Smooth muscle cell (in vitro differentiated cells): Measurements from ENCODE around the gene CD209. TPM values are rescaled to one million over a fixed set of nuclear protein-coding genes. Genes with fewer than 3 reads are reported as not detected.

Source experiments
- DNase-seq: peaks from one replicate; lab custom pipeline; 2025; ENCODE audit not compliant: unreplicated experiment; lab: John Stamatoyannopoulos, UW
- H2AFZ ChIP-seq: fragments of 200-600 bp; sonication (generic); 2 replicates; pipeline ENCODE4 v1.6.0; 2016; ENCODE audit warnings: antibody characterized with exemption, low read depth, mild to moderate bottlenecking
- H3F3A ChIP-seq: fragments of 200-600 bp; sonication (generic); 2 replicates; pipeline ENCODE4 v1.6.0; 2017; ENCODE audit warnings: antibody characterized with exemption, low read depth
- H3K27ac ChIP-seq: fragments of 200-600 bp; sonication (generic); 2 replicates; pipeline ENCODE4 v1.5.1; 2016; ENCODE audit warnings: low read depth, mild to moderate bottlenecking
- H3K27me3 ChIP-seq: fragments of 200-600 bp; sonication (generic); 2 replicates; pipeline ENCODE4 v1.6.1; 2016; ENCODE audit warnings: low read depth, mild to moderate bottlenecking
- H3K36me3 ChIP-seq: fragments of 200-600 bp; sonication (generic); 2 replicates; pipeline ENCODE4 v1.5.1; 2016; ENCODE audit warnings: low read depth
- H3K4me1 ChIP-seq: fragments of 200-600 bp; sonication (generic); 2 replicates; pipeline ENCODE4 v1.5.1; 2016; ENCODE audit warnings: low read depth
- H3K4me2 ChIP-seq: fragments of 200-600 bp; sonication (generic); 2 replicates; pipeline ENCODE4 v1.6.0; 2016; ENCODE audit warnings: mild to moderate bottlenecking
- H3K4me3 ChIP-seq: fragments of 200-600 bp; sonication (generic); 2 replicates; pipeline ENCODE4 v1.5.1; 2016; ENCODE audit warnings: mild to moderate bottlenecking
- H3K79me2 ChIP-seq: fragments of 200-600 bp; sonication (generic); 2 replicates; pipeline ENCODE4 v1.6.0; 2016; ENCODE audit warnings: low read depth, mild to moderate bottlenecking
- H3K9ac ChIP-seq: fragments of 200-600 bp; sonication (generic); 2 replicates; pipeline ENCODE4 v1.6.0; 2016; ENCODE audit warnings: low read depth
- H3K9me3 ChIP-seq: fragments of 200-600 bp; sonication (generic); replicated peaks from 2 replicates; pipeline ENCODE4 v1.5.1; 2016; ENCODE audit warnings: low read depth
- H4K20me1 ChIP-seq: fragments of 200-600 bp; sonication (generic); 2 replicates; pipeline ENCODE4 v1.6.0; 2016; ENCODE audit warnings: low read depth
- CTCF ChIP-seq: fragments of 200-600 bp; sonication (generic); IDR thresholded peaks from 2 replicates; pipeline ENCODE4 v1.5.1; 2017; ENCODE audit warnings: borderline replicate concordance, mild to moderate bottlenecking, antibody characterized with exemption; ENCODE audit not compliant: insufficient read depth, poor library complexity, severe bottlenecking
- WGBS: methylation state at CpG from one replicate; pipeline ENCODE4 v1.1.7; 2016; ENCODE audit warnings: low lambda C conversion rate; 5-methylcytosine and 5-hydroxymethylcytosine counted together
- polyA plus RNA-seq: library from polyadenylated mRNA; unstranded; fragments of >200 nt; fragmentation: Nextera tagmentation; extraction: Ambion mirVana; gene quantifications from 2 replicates; pipeline ENCODE4 v1.2.1, GENCODE V29; 2016
- total RNA-seq: library from RNA; depleted of rRNA; stranded (reverse); fragments of >200 nt; gene quantifications from 2 replicates; pipeline ENCODE4 v1.2.3, GENCODE V29; 2014

Gene CD209
- total and polyA plus RNA-seq, 2 experiments from 2014 or later, result not detected

- Histone ChIP-seq H3F3A (no peaks in the 10 kb centered on the region), H3K4me1 (no peaks in the 10 kb centered on the region), H4K20me1 (no peaks in the 10 kb centered on the region), H3K79me2 (no peaks in the 10 kb centered on the region), H3K9me3 (no peaks in the 10 kb centered on the region), H3K27ac (no peak overlapping the region), H3K4me3 (no peak overlapping the region), H2AFZ (no peak overlapping the region), H3K27me3 (no peaks in the 10 kb centered on the region), H3K4me2 (no peak overlapping the region), H3K36me3 (no peaks in the 10 kb centered on the region), H3K9ac (no peak overlapping the region)
- no peak for DNase-seq
- TF ChIP-seq CTCF, result no peak
- WGBS, result 93% methylated on average over 14 of the region's 14 CpGs
These were observed 41.0 kb downstream of the CD209 start for GRCh38 chr19:7706188-7706954.

- H4K20me1 ChIP-seq, result no peaks in the 10 kb centered on the region
- H3K4me1 ChIP-seq, result no peaks in the 10 kb centered on the region
- no peaks in the 10 kb centered on the region for H3K79me2 ChIP-seq
- H2AFZ ChIP-seq, result no peak overlapping the region
- 92% methylated on average over 22 of the region's 24 CpGs for WGBS
- no peak for DNase-seq
- TF ChIP-seq CTCF, result no peak
- no peaks in the 10 kb centered on the region for H3K36me3 ChIP-seq
- no peak overlapping the region for H3K4me3 ChIP-seq
- H3K27me3 ChIP-seq, result no peaks in the 10 kb centered on the region
- H3K9ac ChIP-seq, result no peak overlapping the region
- no peaks in the 10 kb centered on the region for H3F3A ChIP-seq
- no peaks in the 10 kb centered on the region for H3K9me3 ChIP-seq
- H3K27ac ChIP-seq, result no peak overlapping the region
- no peak overlapping the region for H3K4me2 ChIP-seq
These were observed 41.7 kb downstream of the CD209 start for GRCh38 chr19:7705387-7706187.

- H3K4me1 ChIP-seq, result no peaks in the 10 kb centered on the region
- no peak overlapping the region for H3K4me3 ChIP-seq
- H3K27me3 ChIP-seq, result no peaks in the 10 kb centered on the region
- H3K27ac ChIP-seq, result no peak overlapping the region
- H3K9ac ChIP-seq, result no peak overlapping the region
- no peaks in the 10 kb centered on the region for H4K20me1 ChIP-seq
- WGBS, result 86% methylated on average over 6 of the region's 6 CpGs
- H3K79me2 ChIP-seq, result no peaks in the 10 kb centered on the region
- H3F3A ChIP-seq, result no peaks in the 10 kb centered on the region
- H3K9me3 ChIP-seq, result no peaks in the 10 kb centered on the region
- H3K36me3 ChIP-seq, result no peaks in the 10 kb centered on the region
- no peak for TF ChIP-seq CTCF
- no peak overlapping the region for H3K4me2 ChIP-seq
- no peak overlapping the region for H2AFZ ChIP-seq
- DNase-seq, result no peak
These were observed 42.9 kb downstream of the CD209 start for GRCh38 chr19:7704280-7705060.
